SK-N-SH treated with all-trans-retinoic acid at 6 μM for 48 hours (cell line): ENCODE results near the gene GLMN.

Experiments used
- ARNTL ChIP-seq: fragments of 450-650 bp; formaldehyde crosslinking; IDR thresholded peaks from 2 replicates; pipeline ENCODE4 v1.5.0; 2020; ENCODE audit warnings: low read depth, mild to moderate bottlenecking, moderate library complexity, borderline replicate concordance
- BACH2 ChIP-seq: fragments of 250-450 bp; sonication (Bioruptor Pico); IDR thresholded peaks from 2 replicates; pipeline ENCODE4 v1.9.0; 2021; ENCODE audit warnings: mild to moderate bottlenecking, borderline replicate concordance
- ISL1 ChIP-seq: fragments of 250-450 bp; sonication (Bioruptor Pico); IDR thresholded peaks from 2 replicates; pipeline ENCODE4 v2.1.2; 2022; ENCODE audit warnings: mild to moderate bottlenecking, moderate library complexity
- PATZ1 ChIP-seq: fragments of 250-450 bp; sonication (Bioruptor Pico); IDR thresholded peaks from 2 replicates; pipeline ENCODE4 v1.8.0; 2020; ENCODE audit warnings: mild to moderate bottlenecking, moderate library complexity, borderline replicate concordance
- POU6F1 ChIP-seq: fragments of 250-450 bp; sonication (Bioruptor Pico); IDR thresholded peaks from 2 replicates; pipeline ENCODE4 v1.8.0; 2021; ENCODE audit warnings: low read depth, mild to moderate bottlenecking, moderate library complexity, borderline replicate concordance
- RARB ChIP-seq: fragments of 250-450 bp; sonication (Bioruptor Pico); IDR thresholded peaks from 2 replicates; pipeline ENCODE4 v1.8.0; 2021; ENCODE audit warnings: mild to moderate bottlenecking, moderate library complexity
- ZFP30 ChIP-seq: fragments of 450-650 bp; formaldehyde crosslinking; IDR thresholded peaks from 2 replicates; pipeline ENCODE4 v1.5.0; 2022; ENCODE audit warnings: mild to moderate bottlenecking, moderate library complexity

DNA sequence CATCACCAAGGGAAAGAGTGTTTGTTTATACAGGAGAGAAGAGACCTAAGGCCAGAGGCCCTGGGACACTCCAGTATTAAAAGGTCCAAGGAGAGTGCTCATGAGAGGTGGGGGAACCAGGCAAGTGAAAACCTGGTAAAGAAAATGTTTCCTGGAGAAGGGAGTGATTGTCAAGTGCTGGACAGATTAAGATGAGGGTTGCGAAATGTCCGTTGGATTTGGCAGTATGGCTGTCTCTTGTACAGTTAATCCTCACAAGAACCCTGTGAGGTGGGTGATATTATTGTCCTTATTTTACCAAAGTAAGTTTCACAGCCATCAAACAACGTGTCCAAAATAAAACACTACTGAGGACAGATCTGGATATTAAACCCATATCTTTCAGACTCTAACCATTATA, 44.3 kb upstream of the GLMN start:
- TF ChIP-seq PATZ1 (CRISPR knock-in tag) (no peak), POU6F1 (CRISPR knock-in tag) (no peak), BACH2 (CRISPR knock-in tag) (no peak), ARNTL (CRISPR knock-in tag) (no peak), RARB (CRISPR knock-in tag) (no peak), ZFP30 (CRISPR knock-in tag) (no peak), ISL1 (CRISPR knock-in tag) (no peak)
